ENCODE results near the gene PLXNC1. TPM values are rescaled to one million over a fixed set of nuclear protein-coding genes. Genes with fewer than 3 reads are reported as not detected.

Gene PLXNC1
- total and polyA plus RNA-seq, 2 of the 8 experiments (the other 6 are each of a cell fraction or from before 2014, with no cell fraction given): 0.83 to 2.0 TPM

DNA sequence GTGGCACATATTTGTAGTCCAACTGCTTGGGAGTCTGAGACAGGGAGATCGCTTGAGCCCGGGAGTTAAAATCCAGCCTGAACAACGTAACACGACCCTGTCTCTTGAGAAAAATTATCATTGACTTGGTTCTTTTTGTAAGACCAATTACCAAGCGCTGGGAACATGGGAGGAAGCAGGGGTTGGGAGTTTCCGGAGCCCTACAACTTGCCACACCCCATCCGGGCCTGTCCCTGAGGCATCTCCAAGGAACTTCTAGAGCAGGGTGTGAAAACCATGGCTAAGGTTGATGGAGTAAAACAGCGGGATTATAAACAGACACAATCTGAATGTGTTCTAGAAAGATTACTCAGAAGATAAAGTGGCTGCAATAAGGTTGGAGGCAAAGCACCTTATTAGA is 10.3 kb downstream of the PLXNC1 start:
- no peaks in the 10 kb centered on the region for H3K4me1 ChIP-seq (replicated peaks in 1 of 4; ENCODE audit: control insufficient read depth in 3 of 4, insufficient read depth in 4 of 4, low read length in 3 of 4)
- H3K4me2 ChIP-seq (ENCODE audit: insufficient read depth in 1 of 2, low read depth in 2 of 2, low read length in 2 of 2): no peak overlapping the region
- no peak overlapping the region for H2AFZ ChIP-seq (ENCODE audit: low read length)
- peaks cover 0 to 19% (median 2%) of the 10 kb centered on the region in 4 experiments; a peak in 5 of 7 replicates for H3K27me3 ChIP-seq (replicated peaks in 1 of 4; ENCODE audit: control insufficient read depth in 3 of 4, extremely low read depth in 1 of 4, insufficient read depth in 3 of 4, low read length in 3 of 4)
- ChIA-PET POLR2A (ENCODE audit: partially characterized antibody) (no interaction called here), CTCF (ENCODE audit: partially characterized antibody) (interaction anchor here (0.7 to 1.8 kb wide), 5 partner anchors 9 to 375 kb away, joined by 3 to 6 read pairs (median 3); no protein-coding TSS in a partner anchor)
- no peak overlapping the region for H3K18ac ChIP-seq (ENCODE audit: extremely low read depth, low read length)
- no peak overlapping the region for H2BK12ac ChIP-seq (ENCODE audit: low read depth, low read length)
- H2BK120ac ChIP-seq (replicated peaks; ENCODE audit: low read depth, low read length): no peak overlapping the region
- H3K79me1 ChIP-seq (ENCODE audit: low read depth, low read length): no peaks in the 10 kb centered on the region
- DNase-seq (ENCODE audit: low read depth in 1 of 2, low spot score in 2 of 2) (no peak), FAIRE-seq (no peak)
- H2BK5ac ChIP-seq (ENCODE audit: low read depth, low read length): no peak overlapping the region
- no peak overlapping the region for H3K27ac ChIP-seq (ENCODE audit: low read depth, low read length)
- WGBS, 2 experiments (ENCODE audit: extremely low coverage in 1 of 2, insufficient coverage in 1 of 2, insufficient read length in 1 of 2, insufficient replicate concordance in 2 of 2, low coverage in 1 of 2, low lambda C conversion rate in 2 of 2, missing lambda C conversion rate in 1 of 2): 90% methylated on average over 8 of the region's 8 CpGs; no CpG with 5 or more reads in 1 of the 2 experiments
- H4K91ac ChIP-seq (replicated peaks; ENCODE audit: insufficient read length, low read length): no peak overlapping the region
- no peaks in the 10 kb centered on the region for H3K79me2 ChIP-seq (ENCODE audit: control insufficient read depth in 1 of 2, insufficient read depth in 2 of 2, low read length in 2 of 2)
- no peaks in the 10 kb centered on the region for H3K23me2 ChIP-seq (ENCODE audit: low read depth, low read length)
- H3K56ac ChIP-seq (replicated peaks; ENCODE audit: insufficient read length, low read depth, low read length): no peak overlapping the region
- no peaks in the 10 kb centered on the region for H3K36me3 ChIP-seq (ENCODE audit: control insufficient read depth in 2 of 4, insufficient read depth in 4 of 4, low read length in 3 of 4)
- H3K9ac ChIP-seq (replicated peaks in 1 of 4; ENCODE audit: extremely low read depth in 1 of 4, low read depth in 3 of 4, low read length in 3 of 4): no peak overlapping the region
- no peaks in the 10 kb centered on the region for H4K20me1 ChIP-seq (replicated peaks in 1 of 2; ENCODE audit: control insufficient read depth in 1 of 2, insufficient read depth in 2 of 2, low read length in 2 of 2)
- no peaks in the 10 kb centered on the region for H3K9me3 ChIP-seq (ENCODE audit: insufficient read depth in 2 of 2, low read depth in 1 of 2, low read length in 1 of 2)
- H2BK20ac ChIP-seq (ENCODE audit: low read length): no peak overlapping the region
- H3K4ac ChIP-seq (replicated peaks; ENCODE audit: insufficient read length, low read depth, low read length): no peak overlapping the region
- H3K4me3 ChIP-seq (ENCODE audit: extremely low read depth in 1 of 4, insufficient read depth in 2 of 4, low read depth in 3 of 4, low read length in 4 of 4): no peak overlapping the region
- no peak overlapping the region for H4K5ac ChIP-seq (ENCODE audit: insufficient read length, low read depth, low read length)
- H2BK15ac ChIP-seq (ENCODE audit: low read length): no peak overlapping the region
- H3K23ac ChIP-seq (ENCODE audit: insufficient read length): no peak overlapping the region
- no peak overlapping the region for H2AK5ac ChIP-seq (ENCODE audit: low read depth, low read length)
- H4K8ac ChIP-seq (ENCODE audit: extremely low read depth, insufficient read depth, low read length): no peak overlapping the region
- no peak overlapping the region for H3K14ac ChIP-seq (ENCODE audit: insufficient read length)
- TF ChIP-seq SIN3A (conservative IDR thresholded peaks at IDR 0.05 in 1 of 2, IDR thresholded peaks at IDR 0.05 in 1 of 2; ENCODE audit: low read depth in 1 of 2, low read length in 2 of 2): no peak
- no peak for TF ChIP-seq POU5F1 (IDR thresholded peaks at IDR 0.05; ENCODE audit: low read depth, low read length)
- no peak for TF ChIP-seq KDM4A (IDR thresholded peaks at IDR 0.05; ENCODE audit: low read depth, low read length, severe bottlenecking)
- no peak for TF ChIP-seq CHD2 (IDR thresholded peaks at IDR 0.05; ENCODE audit: low read length)
- TF ChIP-seq RNF2 (IDR thresholded peaks at IDR 0.05; ENCODE audit: borderline replicate concordance, low read depth, low read length, missing control alignments, poor library complexity, severe bottlenecking): no peak
- no peak for TF ChIP-seq EGR1 (IDR thresholded peaks at IDR 0.05; ENCODE audit: borderline replicate concordance, low read depth, low read length)
- TF ChIP-seq POLR2AphosphoS5 (IDR thresholded peaks at IDR 0.05; ENCODE audit: low read depth, low read length): no peak
- no peak for TF ChIP-seq NRF1 (IDR thresholded peaks at IDR 0.05; ENCODE audit: low read depth, low read length)
- TF ChIP-seq CBX8 (IDR thresholded peaks at IDR 0.05; ENCODE audit: borderline replicate concordance, low read depth, low read length): no peak
- no peak for TF ChIP-seq ZNF274 (IDR thresholded peaks at IDR 0.05; ENCODE audit: borderline replicate concordance, extremely low read depth, low read length)
- no peak for TF ChIP-seq TBP (IDR thresholded peaks at IDR 0.05; ENCODE audit: low read depth, low read length)
- TF ChIP-seq SP2 (IDR thresholded peaks at IDR 0.05; ENCODE audit: low read length): no peak
- no peak for TF ChIP-seq SIX5 (IDR thresholded peaks at IDR 0.05; ENCODE audit: low read depth, low read length)
- TF ChIP-seq, protein P1, sequence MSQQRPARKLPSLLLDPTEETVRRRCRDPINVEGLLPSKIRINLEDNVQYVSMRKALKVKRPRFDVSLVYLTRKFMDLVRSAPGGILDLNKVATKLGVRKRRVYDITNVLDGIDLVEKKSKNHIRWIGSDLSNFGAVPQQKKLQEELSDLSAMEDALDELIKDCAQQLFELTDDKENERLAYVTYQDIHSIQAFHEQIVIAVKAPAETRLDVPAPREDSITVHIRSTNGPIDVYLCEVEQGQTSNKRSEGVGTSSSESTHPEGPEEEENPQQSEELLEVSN (IDR thresholded peaks at IDR 0.05): no peak
